Fibroblast of lung (primary cell): ENCODE results near the gene SLC39A2. TPM values are rescaled to one million over a fixed set of nuclear protein-coding genes. Genes with fewer than 3 reads are reported as not detected.
"Not testable (repeated sequence)": the region's sequence is repeated elsewhere in the genome, so short reads cannot be mapped to it uniquely, and the experiment has no call there.

ENCODE experiments used
- DNase-seq, 2 donors: peaks; one replicate each; pipeline versions ENCODE4 v3.0.0 to v3.0.0-alpha.2; 2010; ENCODE audit warnings: low read depth in 2 of 2
- H2AFZ ChIP-seq: 2 replicates; pipeline ENCODE4 v1.5.1; 2012; ENCODE audit warnings: low read length, control low read depth, inconsistent platforms
- H3K27ac ChIP-seq: 2 replicates; pipeline ENCODE4 v1.5.1; 2011; ENCODE audit warnings: low read length, control low read depth; ENCODE audit not compliant: insufficient read depth
- H3K27me3 ChIP-seq: 2 replicates; pipeline ENCODE4 v1.5.1; 2011; ENCODE audit warnings: mild to moderate bottlenecking, low read length; ENCODE audit not compliant: control insufficient read depth, insufficient read depth
- H3K36me3 ChIP-seq: 2 replicates; pipeline ENCODE4 v1.5.1; 2011; ENCODE audit warnings: low read length; ENCODE audit not compliant: control insufficient read depth, insufficient read depth
- H3K4me1 ChIP-seq: 2 replicates; pipeline ENCODE4 v1.5.1; 2011; ENCODE audit warnings: low read length; ENCODE audit not compliant: control insufficient read depth, insufficient read depth; ENCODE audit errors: extremely low read depth
- H3K4me2 ChIP-seq: 2 replicates; pipeline ENCODE4 v1.5.1; 2011; ENCODE audit warnings: low read length, control low read depth; ENCODE audit not compliant: insufficient read depth; ENCODE audit errors: extremely low read depth
- H3K4me3 ChIP-seq, 4 experiments: fragments of 200-600 bp in 1 of 4; sonication (generic) in 1 of 4; replicated peaks in 1 of 4; 2 replicates each; pipeline ENCODE4 v1.5.1; 2011 to 2016; ENCODE audit warnings: low read length in 4 of 4, low read depth in 3 of 4, mild to moderate bottlenecking in 3 of 4, control low read depth in 2 of 4, inconsistent platforms in 1 of 4, mixed read lengths in 1 of 4; ENCODE audit not compliant: insufficient read depth in 1 of 4; ENCODE audit errors: control extremely low read depth in 1 of 4
- H3K79me2 ChIP-seq: 2 replicates; pipeline ENCODE4 v1.5.1; 2012; ENCODE audit warnings: mild to moderate bottlenecking, low read length, inconsistent platforms; ENCODE audit not compliant: control insufficient read depth, insufficient read depth
- H3K9ac ChIP-seq: 2 replicates; pipeline ENCODE4 v1.5.1; 2011; ENCODE audit warnings: mild to moderate bottlenecking, low read length, control low read depth; ENCODE audit not compliant: insufficient read depth
- H3K9me3 ChIP-seq: 2 replicates; pipeline ENCODE4 v1.5.1; 2012; ENCODE audit warnings: low read depth, low read length; ENCODE audit not compliant: control insufficient read depth, insufficient read depth
- H4K20me1 ChIP-seq: 2 replicates; pipeline ENCODE4 v1.5.1; 2011; ENCODE audit warnings: low read length; ENCODE audit not compliant: control insufficient read depth, insufficient read depth; ENCODE audit errors: extremely low read depth
- EZH2 ChIP-seq: IDR thresholded peaks from 2 replicates; pipeline ENCODE4 v1.5.1; 2012; ENCODE audit warnings: low read length, control low read depth, mild to moderate bottlenecking; ENCODE audit errors: missing control alignments
- polyA plus RNA-seq, 2 donors: library from polyadenylated mRNA; depleted of rRNA in 1 of 2; stranded (reverse) in 1 of 2; unstranded in 1 of 2; fragments of >200 nt; gene quantifications; 2 replicates each; pipeline ENCODE4 v1.2.1, GENCODE V29; 2011 to 2012; ENCODE audit warnings: missing spikeins in 1 of 2
- total RNA-seq: library from RNA; depleted of rRNA; stranded (reverse); fragments of >200 nt; gene quantifications from 2 replicates; pipeline ENCODE4 v1.2.1, GENCODE V29; 2014
- TF ChIP-seq, protein P1 (sequence below), 2 donors: IDR thresholded peaks in 1 of 2; conservative IDR thresholded peaks in 1 of 2; 1 replicate in 1 of 2; 2 replicates in 1 of 2; pipeline ENCODE4 v1.5.1; 2011 to 2012; ENCODE audit warnings: low read length in 2 of 2, control low read depth in 1 of 2, inconsistent platforms in 1 of 2, low read depth in 1 of 2, mild to moderate bottlenecking in 1 of 2

The SLC39A2 gene
- total and polyA plus RNA-seq, 2 donors (not counting 1 experiment from before 2014, with no cell fraction given): 0.17 TPM; not detected in 1

DNA sequence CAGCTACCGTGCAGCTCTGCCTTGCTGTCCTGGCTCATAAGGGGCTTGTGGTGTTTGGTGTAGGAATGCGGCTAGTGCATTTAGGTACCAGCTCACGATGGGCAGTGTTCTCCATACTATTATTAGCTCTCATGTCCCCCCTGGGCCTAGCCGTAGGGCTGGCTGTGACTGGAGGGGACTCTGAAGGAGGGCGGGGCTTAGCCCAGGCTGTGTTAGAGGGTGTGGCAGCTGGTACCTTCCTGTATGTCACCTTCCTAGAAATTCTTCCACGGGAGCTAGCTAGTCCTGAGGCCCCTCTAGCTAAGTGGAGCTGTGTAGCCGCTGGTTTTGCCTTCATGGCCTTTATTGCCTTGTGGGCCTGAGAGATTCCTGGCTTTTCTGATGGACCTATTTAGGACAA is 2.1 kb downstream of the SLC39A2 start:
- no peak for DNase-seq
- Histone ChIP-seq H3K9ac (no peak overlapping the region), H3K4me3 (no peak overlapping the region), H3K27ac (no peak overlapping the region), H3K27me3 (no peaks in the 10 kb centered on the region), H2AFZ (no peak overlapping the region), H4K20me1 (no peaks in the 10 kb centered on the region), H3K4me2 (no peak overlapping the region), H3K79me2 (no peaks in the 10 kb centered on the region), H3K9me3 (no peaks in the 10 kb centered on the region), H3K4me1 (no peaks in the 10 kb centered on the region), H3K36me3 (peaks cover 4% of the 10 kb centered on the region)
- TF ChIP-seq, protein P1, sequence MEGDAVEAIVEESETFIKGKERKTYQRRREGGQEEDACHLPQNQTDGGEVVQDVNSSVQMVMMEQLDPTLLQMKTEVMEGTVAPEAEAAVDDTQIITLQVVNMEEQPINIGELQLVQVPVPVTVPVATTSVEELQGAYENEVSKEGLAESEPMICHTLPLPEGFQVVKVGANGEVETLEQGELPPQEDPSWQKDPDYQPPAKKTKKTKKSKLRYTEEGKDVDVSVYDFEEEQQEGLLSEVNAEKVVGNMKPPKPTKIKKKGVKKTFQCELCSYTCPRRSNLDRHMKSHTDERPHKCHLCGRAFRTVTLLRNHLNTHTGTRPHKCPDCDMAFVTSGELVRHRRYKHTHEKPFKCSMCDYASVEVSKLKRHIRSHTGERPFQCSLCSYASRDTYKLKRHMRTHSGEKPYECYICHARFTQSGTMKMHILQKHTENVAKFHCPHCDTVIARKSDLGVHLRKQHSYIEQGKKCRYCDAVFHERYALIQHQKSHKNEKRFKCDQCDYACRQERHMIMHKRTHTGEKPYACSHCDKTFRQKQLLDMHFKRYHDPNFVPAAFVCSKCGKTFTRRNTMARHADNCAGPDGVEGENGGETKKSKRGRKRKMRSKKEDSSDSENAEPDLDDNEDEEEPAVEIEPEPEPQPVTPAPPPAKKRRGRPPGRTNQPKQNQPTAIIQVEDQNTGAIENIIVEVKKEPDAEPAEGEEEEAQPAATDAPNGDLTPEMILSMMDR (conservative IDR thresholded peaks at IDR 0.05 in 1 of 2, IDR thresholded peaks at IDR 0.05 in 1 of 2; ENCODE audit: low read depth in 1 of 2, low read length in 2 of 2): no peak
- TF ChIP-seq EZH2: no peak

DNA sequence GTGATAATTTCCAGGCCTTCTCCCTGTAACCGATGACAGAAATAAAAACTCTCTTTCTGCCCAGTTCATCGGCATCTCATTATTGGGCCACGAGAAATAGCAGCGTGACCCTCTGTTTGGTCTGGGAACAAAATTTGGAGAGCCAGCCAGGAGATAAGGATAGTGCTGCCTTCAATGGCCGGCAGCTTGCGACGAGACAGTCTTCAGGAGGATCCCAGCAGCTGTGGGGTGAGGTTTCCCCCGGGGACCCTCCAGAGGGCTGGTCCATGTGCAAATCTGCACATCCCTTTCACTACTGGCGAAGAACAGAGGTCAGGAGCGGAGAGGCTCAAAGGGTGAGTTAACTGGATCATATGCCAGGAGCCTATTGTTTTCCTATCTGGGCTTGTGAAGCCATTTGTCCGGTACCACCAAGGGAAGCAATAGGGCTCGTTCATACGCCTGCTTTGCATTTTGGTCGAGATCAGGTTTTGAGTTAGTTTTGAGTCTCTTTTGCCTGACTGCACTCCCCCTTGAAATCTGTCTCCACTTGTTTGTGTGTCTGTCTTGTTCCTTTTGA is 4.8 kb downstream of the SLC39A2 start:
- TF ChIP-seq EZH2: no peak
- TF ChIP-seq, protein P1 (conservative IDR thresholded peaks at IDR 0.05 in 1 of 2, IDR thresholded peaks at IDR 0.05 in 1 of 2; ENCODE audit: low read depth in 1 of 2, low read length in 2 of 2): no peak
- Histone ChIP-seq H3K9ac (no peak overlapping the region), H3K4me3 (no peak overlapping the region), H3K79me2 (no peaks in the 10 kb centered on the region), H4K20me1 (no peaks in the 10 kb centered on the region), H3K9me3 (no peaks in the 10 kb centered on the region), H3K27ac (no peak overlapping the region), H3K4me2 (no peak overlapping the region), H2AFZ (no peak overlapping the region), H3K36me3 (no peaks in the 10 kb centered on the region), H3K27me3 (no peaks in the 10 kb centered on the region), H3K4me1 (no peaks in the 10 kb centered on the region)
- no peak for DNase-seq

DNA sequence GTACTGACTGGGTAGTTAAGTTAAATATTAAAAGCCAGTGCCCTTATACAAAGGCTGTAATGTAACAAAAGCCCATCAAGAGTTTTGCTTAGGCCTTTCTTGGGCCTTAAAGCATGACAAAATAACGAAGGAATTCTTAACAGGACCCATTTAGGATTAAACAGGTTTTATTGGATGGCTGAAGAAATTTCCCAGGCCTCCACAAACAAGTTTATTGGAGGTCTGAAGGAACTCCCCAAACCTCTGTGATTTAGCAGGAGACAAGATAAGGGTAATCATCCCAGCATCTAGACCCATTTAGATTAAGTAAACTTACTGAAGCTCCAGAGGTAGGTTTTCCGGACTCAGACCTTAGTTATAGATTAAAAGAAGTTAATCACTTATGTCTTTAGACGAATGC is 10.6 kb downstream of the SLC39A2 start:
- not testable (repeated sequence) for H3K27ac ChIP-seq, DNase-seq, H3K27me3 ChIP-seq, H3K79me2 ChIP-seq, H3K9ac ChIP-seq, H3K4me3 ChIP-seq, H4K20me1 ChIP-seq, H3K4me2 ChIP-seq, H3K4me1 ChIP-seq, H3K36me3 ChIP-seq, H3K9me3 ChIP-seq, H2AFZ ChIP-seq
